Testis (tissue), 2 donors: ENCODE measurements around the gene NR6A1.

ENCODE experiments used
- CTCF ChIP-seq, 3 experiments: fragments of 450-650 bp in 2 of 3; fragments of 200-600 bp in 1 of 3; sonication (generic) in 1 of 3; IDR thresholded peaks; one replicate each; pipeline ENCODE4 v1.5.1; 2016 to 2019; ENCODE audit warnings: antibody characterized with exemption in 3 of 3, mild to moderate bottlenecking in 2 of 3, moderate library complexity in 1 of 3
- POLR2A ChIP-seq: fragments of 450-650 bp; IDR thresholded peaks from one replicate; pipeline ENCODE4 v1.6.1; 2017; ENCODE audit warnings: antibody characterized with exemption, mild to moderate bottlenecking, moderate library complexity

GRCh38 chr9:124625087-124625486 lies 146.0 kb downstream of the NR6A1 start:
- no peak for TF ChIP-seq CTCF (IDR thresholded peaks at IDR 0.05)
- no peak for TF ChIP-seq POLR2A
